OCI-LY7 (cell line): ENCODE results near the gene NLRC3.

ENCODE experiments used
- EZH2phosphoT487 ChIP-seq: fragments of 200-600 bp; sonication (generic); IDR thresholded peaks from 2 replicates; pipeline ENCODE4 v1.6.1; 2018; ENCODE audit warnings: low read depth, borderline replicate concordance, mild to moderate bottlenecking, mixed run types, antibody characterized with exemption, low read length, moderate library complexity, mixed read lengths
- TF ChIP-seq, protein P1 (sequence below): fragments of 200-600 bp; sonication (generic); conservative IDR thresholded peaks from 2 replicates; pipeline ENCODE4 v1.5.1; 2014; ENCODE audit warnings: mild to moderate bottlenecking, antibody characterized with exemption, low read length, moderate library complexity, mixed read lengths

DNA sequence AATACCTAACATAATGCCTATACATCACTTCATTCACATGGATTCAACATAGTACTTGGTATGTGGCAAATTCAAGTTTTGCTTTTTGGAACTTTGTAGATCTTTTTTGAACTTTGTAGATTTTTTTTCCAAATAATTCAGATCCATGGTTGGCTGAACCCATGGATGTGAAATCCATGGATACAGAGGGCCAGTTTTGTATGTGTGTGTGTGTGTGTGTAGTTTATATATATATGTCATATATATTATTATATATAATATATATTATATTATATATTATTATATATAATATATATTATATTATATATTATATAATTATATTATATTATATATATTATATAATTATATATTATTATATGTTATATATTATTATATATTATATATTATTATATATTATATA lies 48.0 kb downstream of the NLRC3 start:
- TF ChIP-seq, protein P1, sequence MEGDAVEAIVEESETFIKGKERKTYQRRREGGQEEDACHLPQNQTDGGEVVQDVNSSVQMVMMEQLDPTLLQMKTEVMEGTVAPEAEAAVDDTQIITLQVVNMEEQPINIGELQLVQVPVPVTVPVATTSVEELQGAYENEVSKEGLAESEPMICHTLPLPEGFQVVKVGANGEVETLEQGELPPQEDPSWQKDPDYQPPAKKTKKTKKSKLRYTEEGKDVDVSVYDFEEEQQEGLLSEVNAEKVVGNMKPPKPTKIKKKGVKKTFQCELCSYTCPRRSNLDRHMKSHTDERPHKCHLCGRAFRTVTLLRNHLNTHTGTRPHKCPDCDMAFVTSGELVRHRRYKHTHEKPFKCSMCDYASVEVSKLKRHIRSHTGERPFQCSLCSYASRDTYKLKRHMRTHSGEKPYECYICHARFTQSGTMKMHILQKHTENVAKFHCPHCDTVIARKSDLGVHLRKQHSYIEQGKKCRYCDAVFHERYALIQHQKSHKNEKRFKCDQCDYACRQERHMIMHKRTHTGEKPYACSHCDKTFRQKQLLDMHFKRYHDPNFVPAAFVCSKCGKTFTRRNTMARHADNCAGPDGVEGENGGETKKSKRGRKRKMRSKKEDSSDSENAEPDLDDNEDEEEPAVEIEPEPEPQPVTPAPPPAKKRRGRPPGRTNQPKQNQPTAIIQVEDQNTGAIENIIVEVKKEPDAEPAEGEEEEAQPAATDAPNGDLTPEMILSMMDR, result no peak
- no peak for TF ChIP-seq EZH2phosphoT487
